H1 (cell line): Measurements from ENCODE around the gene SHISA6. TPM values are rescaled to one million over a fixed set of nuclear protein-coding genes. Genes with fewer than 3 reads are reported as not detected.

ENCODE experiments used
- EGR1 ChIP-seq: IDR thresholded peaks from 2 replicates; pipeline ENCODE4 v1.6.1; 2011; ENCODE audit warnings: low read depth, low read length, borderline replicate concordance
- KDM5A ChIP-seq: fragments of 200-600 bp; IDR thresholded peaks from 2 replicates; pipeline ENCODE4 v1.7.1; 2012; ENCODE audit warnings: mild to moderate bottlenecking, low read length, inconsistent platforms, mixed read lengths
- TAF1 ChIP-seq: IDR thresholded peaks from 2 replicates; pipeline ENCODE4 v1.6.1; 2011; ENCODE audit warnings: mild to moderate bottlenecking, low read depth, low read length
- polyA plus RNA-seq, 7 experiments: library from polyadenylated mRNA; depleted of rRNA in 3 of 7; stranded (reverse) in 5 of 7; unstranded in 2 of 7; fragments of >200 nt in 5 of 7; fragments of 200-250 nt in 2 of 7; gene quantifications; 1 replicate in 5 of 7; 2 replicates in 1 of 7; 4 replicates in 1 of 7; pipeline versions ENCODE4 v1.2.1 to v1.2.3, GENCODE V29; 2011 to 2013; ENCODE audit warnings: missing spikeins in 2 of 7, mixed read lengths in 2 of 7
- total RNA-seq: library from RNA; stranded (reverse); fragmentation: NEBNext Ultra II Directional; extraction: Animal tissue kit (Norgen Biotek cat#: 25700); gene quantifications from 2 replicates; pipeline ENCODE4 v1.2.1, GENCODE V29; 2021

SHISA6 gene
- total and polyA plus RNA-seq, 2 of the 8 experiments (the other 6 are each of a cell fraction or from before 2014, with no cell fraction given), result 2.9 to 4.8 TPM

DNA sequence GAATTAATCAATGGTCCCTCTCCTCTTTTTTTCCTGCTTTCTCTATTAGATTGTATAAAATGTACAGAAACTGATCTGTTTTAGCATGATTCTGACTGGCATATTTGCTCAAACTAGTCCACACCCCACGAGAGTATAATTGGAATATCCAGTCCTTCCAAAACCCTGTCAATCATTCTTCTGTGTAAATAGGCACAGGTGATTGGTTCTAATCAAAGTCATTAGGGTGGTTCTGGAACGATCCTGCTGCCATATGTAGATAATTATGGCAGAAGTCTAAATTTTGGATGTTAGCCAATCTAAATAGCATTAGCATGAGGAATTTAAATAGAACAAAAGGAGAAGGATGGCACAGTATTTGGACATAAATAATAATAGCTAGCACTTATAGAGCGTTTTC, 165.7 kb downstream of the SHISA6 start (continued):
- TF ChIP-seq EGR1, result no peak
- no peak for TF ChIP-seq TAF1
- no peak for TF ChIP-seq KDM5A
